Forelimb muscle (tissue), 1 donor: ENCODE data around the gene APMAP. TPM values are rescaled to one million over a fixed set of nuclear protein-coding genes. Genes with fewer than 3 reads are reported as not detected.

Experiments
- DNase-seq: peaks from one replicate; pipeline ENCODE4 v3.0.0-alpha.2; 2013; ENCODE audit warnings: low read depth
- polyA plus RNA-seq: library from polyadenylated mRNA; unstranded; fragments of 120-200 nt; gene quantifications from one replicate; pipeline ENCODE4 v1.2.1, GENCODE V29; 2013; ENCODE audit not compliant: insufficient read length

Gene APMAP
- polyA plus RNA-seq, 1 donor: 44.1 TPM

GRCh38 chr20:24987873-24988835, 4.4 kb downstream of the APMAP start:
- no peak for DNase-seq

GRCh38 chr20:24987244-24987643, 5.3 kb downstream of the APMAP start:
- DNase-seq: no peak

GRCh38 chr20:24986436-24987015, 6.0 kb downstream of the APMAP start:
- no peak for DNase-seq

- no peak for DNase-seq
Observed at GRCh38 chr20:24985802-24986201, 6.7 kb downstream of the APMAP start.

GRCh38 chr20:24984961-24985640, 7.5 kb downstream of the APMAP start:
- no peak for DNase-seq

GRCh38 chr20:24983896-24984295, 8.7 kb downstream of the APMAP start:
- DNase-seq: no peak

GRCh38 chr20:24981790-24982189, 10.8 kb downstream of the APMAP start:
- no peak for DNase-seq

- no peak for DNase-seq
Observed at GRCh38 chr20:24981282-24981681, 11.3 kb downstream of the APMAP start.

- DNase-seq: no peak
Observed at GRCh38 chr20:24980291-24981053, 12.1 kb downstream of the APMAP start.

GRCh38 chr20:24979036-24979960, 13.3 kb downstream of the APMAP start:
- DNase-seq: no peak

- no peak for DNase-seq
Observed at GRCh38 chr20:24978513-24978912, 14.0 kb downstream of the APMAP start.

GRCh38 chr20:24977797-24978196, 14.8 kb downstream of the APMAP start:
- no peak for DNase-seq

GRCh38 chr20:24977336-24977735, 15.2 kb downstream of the APMAP start:
- DNase-seq: no peak

- no peak for DNase-seq
Observed at GRCh38 chr20:24972341-24972740, 20.2 kb downstream of the APMAP start.

- no peak for DNase-seq
Observed at GRCh38 chr20:24971376-24972101, 21.0 kb downstream of the APMAP start.

- no peak for DNase-seq
Observed at GRCh38 chr20:24970754-24971153, 21.8 kb downstream of the APMAP start.

- DNase-seq: no peak
Observed at GRCh38 chr20:24970030-24970553, 22.5 kb downstream of the APMAP start.

- no peak for DNase-seq
Observed at GRCh38 chr20:24969186-24970029, 23.1 kb downstream of the APMAP start.
